K562 (cell line): ENCODE results near the gene ZNF337. TPM values are rescaled to one million over a fixed set of nuclear protein-coding genes. Genes with fewer than 3 reads are reported as not detected.

Source experiments
- AFF4 ChIP-seq: sonication (generic); formaldehyde crosslinking; IDR thresholded peaks from 2 replicates; pipeline ENCODE4 v1.8.0; 2023; ENCODE audit warnings: mild to moderate bottlenecking, missing genetic modification reagents
- ERF ChIP-seq: fragments of 450-650 bp; formaldehyde crosslinking; IDR thresholded peaks from 2 replicates; pipeline ENCODE4 v1.4.0; 2020; ENCODE audit warnings: mild to moderate bottlenecking, mixed read lengths
- FOXK1 ChIP-seq: sonication (generic); formaldehyde crosslinking; IDR thresholded peaks from 2 replicates; pipeline ENCODE4 v1.8.0; 2022; ENCODE audit warnings: missing genetic modification reagents, mild to moderate bottlenecking, borderline replicate concordance
- FOXK2 ChIP-seq, 2 experiments: fragments of 450-650 bp; IDR thresholded peaks in 1 of 2; conservative IDR thresholded peaks in 1 of 2; 2 replicates each; pipeline ENCODE4 v1.6.1; 2016; ENCODE audit warnings: low read depth in 2 of 2, mild to moderate bottlenecking in 1 of 2
- FOXP4 ChIP-seq: sonication (generic); formaldehyde crosslinking; IDR thresholded peaks from 2 replicates; pipeline ENCODE4 v1.8.0; 2022; ENCODE audit warnings: mild to moderate bottlenecking, missing genetic modification reagents, borderline replicate concordance
- KLF6 ChIP-seq: fragments of 250-450 bp; sonication (Bioruptor Pico); IDR thresholded peaks from 2 replicates; pipeline ENCODE4 v1.4.0; 2020; ENCODE audit warnings: mild to moderate bottlenecking, moderate library complexity, borderline replicate concordance
- MITF ChIP-seq: IDR thresholded peaks from 2 replicates; pipeline ENCODE4 v1.6.1; 2014; ENCODE audit warnings: antibody characterized with exemption
- MLLT1 ChIP-seq, 2 experiments: fragments of 450-650 bp; IDR thresholded peaks; 2 replicates each; pipeline ENCODE4 v1.6.1; 2016
- NEUROD1 ChIP-seq: fragments of 150-350 bp; IDR thresholded peaks from 2 replicates; pipeline ENCODE4 v1.6.1; 2014; ENCODE audit warnings: borderline replicate concordance, low read length, low read depth; ENCODE audit not compliant: partially characterized antibody
- NFIX ChIP-seq: fragments of 250-450 bp; sonication (Bioruptor Pico); IDR thresholded peaks from 2 replicates; pipeline ENCODE4 v1.4.0; 2020; ENCODE audit warnings: low read depth, mild to moderate bottlenecking, moderate library complexity
- POLR2G ChIP-seq: fragments of 200-400 bp; formaldehyde crosslinking; IDR thresholded peaks from 2 replicates; pipeline ENCODE4 v1.6.1; 2017; ENCODE audit warnings: low read depth, mild to moderate bottlenecking, antibody characterized with exemption, low read length, moderate library complexity
- PTBP1 ChIP-seq: fragments of 200-400 bp; formaldehyde crosslinking; IDR thresholded peaks from 2 replicates; pipeline ENCODE4 v1.6.1; 2017; ENCODE audit warnings: low read depth, low read length
- RFX1 ChIP-seq: fragments of 450-650 bp; IDR thresholded peaks from 2 replicates; pipeline ENCODE4 v1.6.1; 2016; ENCODE audit warnings: mild to moderate bottlenecking, moderate library complexity
- YY1 ChIP-seq, 3 experiments: IDR thresholded peaks; 2 replicates each; pipeline ENCODE4 v1.6.1; 2011; ENCODE audit warnings: low read length in 2 of 3, mild to moderate bottlenecking in 2 of 3, moderate library complexity in 2 of 3, borderline replicate concordance in 1 of 3, control low read depth in 1 of 3, low read depth in 1 of 3; ENCODE audit not compliant: insufficient read depth in 3 of 3, insufficient replicate concordance in 2 of 3, control insufficient read depth in 1 of 3, insufficient read length in 1 of 3; ENCODE audit errors: extremely low read depth in 1 of 3
- ZKSCAN3 ChIP-seq: fragments of 250-450 bp; sonication (Bioruptor Pico); IDR thresholded peaks from 2 replicates; pipeline ENCODE4 v1.4.0; 2020
- ZKSCAN8 ChIP-seq: fragments of 200-800 bp; sonication (Bioruptor generic); IDR thresholded peaks from 2 replicates; pipeline ENCODE4 v1.6.1; 2016; ENCODE audit warnings: missing genetic modification characterization, missing compliant biosample characterization
- ZNF124 ChIP-seq: sonication (generic); formaldehyde crosslinking; IDR thresholded peaks from 2 replicates; pipeline ENCODE4 v1.8.1; 2022; ENCODE audit warnings: missing genetic modification reagents
- ZNF76 ChIP-seq: fragments of 250-450 bp; sonication (Bioruptor Pico); IDR thresholded peaks from 2 replicates; pipeline ENCODE4 v1.4.0; 2020; ENCODE audit warnings: mild to moderate bottlenecking, moderate library complexity, borderline replicate concordance
- polyA plus RNA-seq, 8 experiments: library from polyadenylated mRNA; depleted of rRNA in 4 of 8; stranded (reverse) in 5 of 8; unstranded in 3 of 8; fragments of >200 nt; fragmentation: Nextera tagmentation in 2 of 8; fragmentation: Illumina TruSeq in 1 of 8; extraction: Ambion mirVana in 2 of 8; extraction: Trizol in 1 of 8; gene quantifications; 2 replicates each; pipeline versions ENCODE4 v1.2.1 to v1.2.3, GENCODE V29; 2011 to 2014; ENCODE audit warnings: inconsistent platforms in 1 of 8, missing spikeins in 1 of 8
- total RNA-seq, 7 experiments: library from RNA; depleted of rRNA in 6 of 7; stranded (reverse); fragments of >200 nt in 6 of 7; fragmentation: Illumina TruSeq in 2 of 7; extraction: Trizol in 2 of 7; gene quantifications; 2 replicates each; pipeline versions ENCODE4 v1.2.1 to v1.2.3, GENCODE V29; 2011 to 2021; ENCODE audit warnings: low replicate concordance in 1 of 7

The ZNF337 gene
- total and polyA plus RNA-seq, 9 of the 15 experiments (the other 6 are each of a cell fraction or from before 2014, with no cell fraction given) = 0.25 to 5.6 (median 3.5) TPM

GRCh38 chr20:25696371-25697131 lies at the start of gene ZNF337 (continued):
- TF ChIP-seq FOXK2 (conservative IDR thresholded peaks at IDR 0.05 in 1 of 2, IDR thresholded peaks at IDR 0.05 in 1 of 2; ENCODE audit: low read depth in 2 of 2) (no peak), FOXP4 (CRISPR knock-in tag) (no peak; the same call in 1 of the 2 replicates), ERF (no peak), MITF (no peak), ZNF76 (no peak), AFF4 (CRISPR knock-in tag) (peak; percentile 70; the same call in 1 of the 2 replicates), YY1 (IDR thresholded peaks at IDR 0.05; ENCODE audit: borderline replicate concordance in 1 of 3, control insufficient read depth in 1 of 3, extremely low read depth in 1 of 3, insufficient read depth in 3 of 3, insufficient read length in 1 of 3, insufficient replicate concordance in 2 of 3, low read depth in 1 of 3, low read length in 2 of 3) (peak in 1 of 3 experiments; percentile 8), FOXK1 (no peak), NFIX (CRISPR knock-in tag) (no peak), MLLT1 (IDR thresholded peaks at IDR 0.05) (no peak), POLR2G (peak; percentile 88), RFX1 (no peak), PTBP1 (no peak), KLF6 (CRISPR knock-in tag) (no peak), ZNF124 (no peak), NEUROD1 (no peak), ZKSCAN3 (CRISPR knock-in tag) (no peak), ZKSCAN8 (no peak)
